NCI-H526 treated with DMSO at 0.1 percent for 48 hours (cell line): Measurements from ENCODE around the gene PNRC1.
"Not testable (repeated sequence)": the region's sequence is repeated elsewhere in the genome, so short reads cannot be mapped to it uniquely, and the experiment has no call there.

Experiments
- DNase-seq: peaks from one replicate; lab custom pipeline; 2025; lab: John Stamatoyannopoulos, UW

PNRC1 gene

DNA sequence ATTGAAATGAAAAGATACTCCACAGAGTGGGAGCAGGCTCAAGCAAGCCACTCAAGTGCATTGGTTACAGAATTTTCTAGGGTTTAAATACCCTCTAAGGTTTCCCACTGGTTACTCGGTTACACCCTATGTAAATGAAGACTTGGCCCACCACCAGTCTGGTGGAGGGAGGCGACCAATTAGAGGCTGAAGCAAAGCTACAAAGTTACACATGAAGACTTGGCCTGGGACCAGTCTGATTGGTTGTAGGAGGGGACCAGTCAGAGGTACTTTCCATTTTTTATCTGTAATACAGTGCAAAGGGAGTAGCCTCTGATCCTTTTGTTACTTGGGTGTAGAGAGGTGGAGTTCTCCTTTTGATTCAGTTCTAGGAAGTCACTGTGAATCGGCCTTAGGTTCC, 29.7 kb downstream of the PNRC1 start:
- no peak for DNase-seq

DNA sequence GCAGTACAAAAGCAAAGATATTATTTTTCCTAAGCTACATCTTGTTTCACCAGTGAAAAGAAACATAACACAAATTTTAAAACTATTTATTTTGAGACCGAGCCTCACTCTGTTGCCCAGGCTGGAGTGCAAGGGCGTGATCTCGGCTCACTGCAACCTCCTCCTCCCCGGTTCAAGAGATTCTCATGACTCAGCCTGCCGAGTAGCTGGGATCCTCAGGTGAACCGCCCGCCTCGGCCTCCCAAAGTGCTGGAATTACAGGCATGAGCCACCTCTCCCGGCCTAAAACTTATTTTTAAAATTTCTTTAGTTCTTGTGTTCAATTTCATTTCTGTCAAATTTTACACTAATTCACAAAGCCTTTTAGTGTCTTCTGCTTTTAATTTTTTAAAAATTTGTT, 31.4 kb downstream of the PNRC1 start:
- DNase-seq, result no peak

DNA sequence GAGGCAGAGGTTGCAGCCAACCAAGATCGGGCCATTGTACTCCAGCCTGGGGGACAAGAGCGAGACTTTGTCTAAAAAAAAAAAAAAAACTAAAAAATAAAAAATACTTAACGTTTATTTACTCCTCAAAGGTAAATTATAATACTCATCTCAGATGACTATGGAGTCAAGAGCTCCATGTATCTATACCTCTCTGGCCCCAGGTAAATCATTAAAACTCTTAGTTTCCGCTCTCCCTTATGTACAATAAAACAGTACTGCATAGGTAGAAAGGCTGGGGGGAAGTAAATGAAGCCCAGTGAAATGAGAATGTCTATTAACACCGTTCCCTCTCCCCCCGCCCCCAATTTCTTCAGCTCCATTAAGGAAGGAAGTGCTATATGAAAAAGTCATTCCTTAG, 36.2 kb downstream of the PNRC1 start:
- DNase-seq, result no peak

DNA sequence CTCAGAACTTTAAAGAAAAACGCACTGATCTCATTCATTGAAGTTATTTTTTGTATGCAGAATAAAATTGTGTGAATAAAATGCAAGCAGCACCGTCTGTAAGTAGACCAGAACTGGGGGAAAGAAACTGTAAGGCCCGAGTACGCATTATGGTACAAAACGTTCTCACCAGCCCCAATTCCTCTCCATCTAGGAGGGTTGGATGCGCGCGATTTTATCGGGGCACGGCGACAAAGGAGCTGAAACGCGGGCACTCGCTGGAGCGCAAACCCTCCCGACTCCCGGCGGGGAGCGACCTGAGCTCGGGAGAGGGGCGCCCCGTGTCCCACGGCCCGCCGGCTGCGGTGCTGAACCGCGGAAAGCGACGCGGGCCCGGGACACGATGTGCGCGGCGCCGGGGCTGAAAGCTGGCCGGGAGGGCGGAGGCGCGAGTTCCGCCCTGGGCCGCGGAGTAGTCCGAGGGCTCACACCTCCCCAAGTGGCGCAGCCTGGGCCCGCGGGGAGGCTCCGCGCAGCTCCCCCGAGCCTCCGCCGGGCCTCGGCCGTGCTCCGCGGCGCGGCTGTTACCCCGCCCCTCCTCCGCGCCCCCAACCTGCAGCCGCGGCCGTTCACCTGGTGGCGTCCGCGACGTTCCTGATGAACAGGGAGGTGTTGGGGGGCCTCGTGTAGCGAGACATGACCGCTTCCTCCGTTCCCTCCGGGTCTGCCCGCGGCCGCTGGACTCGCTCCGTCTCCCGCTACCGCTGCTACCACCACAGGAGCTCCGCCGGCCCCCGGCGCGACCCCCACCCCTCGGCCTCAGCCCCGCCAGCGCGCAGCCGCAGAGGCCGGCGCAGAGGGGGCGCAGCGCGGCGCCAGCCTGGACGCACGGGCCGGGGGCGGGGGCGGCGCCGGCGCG, 36.9 kb downstream of the PNRC1 start, which contains the start of gene SRSF12:
SRSF12 (minus strand) TSS at position 861 of the 898 bp plus-strand sequence; CDS start at position 677, 184 bp downstream.
- DNase-seq, result peak; percentile 44

DNA sequence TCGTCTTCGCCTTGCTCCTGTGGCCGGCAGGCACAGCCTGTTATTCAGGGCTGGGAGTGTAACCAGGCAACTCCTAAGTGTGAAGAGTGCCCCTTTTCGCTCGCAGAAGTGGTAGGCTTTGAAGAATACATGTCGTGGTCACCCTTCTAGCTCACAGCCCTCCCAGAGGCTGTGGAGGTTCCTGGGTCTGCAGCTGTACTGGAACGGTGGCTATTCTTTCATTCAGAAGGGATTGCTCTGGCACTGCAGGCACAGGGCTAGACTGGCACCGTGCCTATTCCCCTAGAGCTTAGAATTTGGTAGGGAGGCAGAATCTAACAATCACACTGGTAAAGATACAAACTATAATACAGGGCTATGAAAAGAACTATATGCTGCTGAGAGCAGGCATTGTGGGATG, 38.4 kb downstream of the PNRC1 start:
- DNase-seq, result no peak

DNA sequence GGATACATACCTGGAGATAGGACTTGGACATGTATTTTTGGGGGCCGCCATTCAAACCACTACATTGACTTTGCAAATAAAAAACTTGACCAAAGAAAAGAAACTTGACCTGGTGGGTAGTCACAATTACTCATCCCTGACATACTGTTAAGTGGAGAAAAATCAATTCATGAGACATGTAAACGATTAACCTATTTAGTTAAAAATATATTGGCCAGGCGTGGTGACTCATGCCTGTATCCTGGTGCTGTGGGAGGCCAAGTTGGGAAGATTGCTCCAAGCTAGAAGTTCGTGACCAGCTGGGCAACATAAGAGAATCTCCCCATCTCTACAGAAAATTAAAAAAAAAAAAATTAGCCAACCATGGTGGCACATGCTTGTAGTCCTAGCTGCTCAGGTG, 39.8 kb downstream of the PNRC1 start:
- no peak for DNase-seq

DNA sequence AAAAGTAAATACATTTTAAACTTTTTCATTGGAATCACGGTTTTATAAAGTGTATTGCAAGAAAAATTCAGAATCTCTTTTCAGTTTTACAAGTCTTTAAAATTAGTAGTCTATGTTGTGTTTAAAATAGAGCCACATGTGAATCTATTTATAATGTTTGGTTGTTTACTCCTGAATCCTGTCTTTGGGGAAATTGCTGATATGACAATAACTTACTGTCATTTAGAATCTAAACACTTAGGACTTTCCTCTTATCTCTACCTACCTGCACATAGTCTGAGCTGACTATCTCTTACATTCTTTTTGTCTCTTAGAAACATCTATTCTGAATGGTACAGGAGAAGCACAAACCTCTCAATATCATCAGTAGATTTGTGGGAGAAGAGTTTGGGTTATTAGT, 41.4 kb downstream of the PNRC1 start:
- no peak for DNase-seq

DNA sequence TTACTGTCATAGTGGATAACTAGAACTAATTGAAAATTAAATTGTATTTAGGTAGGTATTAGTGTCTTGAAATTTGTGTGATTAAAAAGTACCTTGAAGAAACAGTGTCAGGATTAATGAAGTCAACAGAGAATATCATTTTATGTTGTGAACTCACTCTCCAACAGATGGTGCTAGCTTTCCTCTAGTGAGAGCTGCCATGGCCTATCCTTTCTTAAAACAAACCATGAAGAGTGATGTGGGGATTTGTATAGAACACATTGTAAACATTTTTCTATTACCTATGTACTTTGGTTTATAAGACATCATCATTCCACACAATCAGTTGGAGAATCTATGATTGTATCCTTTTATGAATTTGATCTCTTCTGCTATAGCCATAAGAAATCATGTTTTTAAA, 42.1 kb downstream of the PNRC1 start:
- DNase-seq, result peak; percentile 48

DNA sequence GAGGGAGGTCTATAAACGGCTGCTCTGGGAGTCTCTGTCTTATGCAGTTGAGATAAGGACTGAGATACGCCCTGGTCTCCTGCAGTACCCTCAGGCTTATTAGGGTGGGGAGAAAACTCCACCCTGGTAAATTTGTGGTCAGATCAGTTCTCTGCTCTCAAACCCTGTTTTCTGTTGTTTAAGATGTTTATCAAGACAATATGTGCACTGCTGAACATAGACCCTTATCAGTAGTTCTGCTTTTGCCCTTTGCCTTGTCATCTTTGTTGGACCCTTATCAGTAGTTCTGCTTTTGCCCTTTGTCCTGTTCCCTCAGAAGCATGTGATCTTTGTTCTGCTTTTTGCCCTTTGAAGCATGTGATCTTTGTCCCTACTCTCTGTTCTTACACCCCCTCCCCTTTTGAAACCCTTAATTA, 47.7 kb downstream of the PNRC1 start:
- not testable (repeated sequence) for DNase-seq

DNA sequence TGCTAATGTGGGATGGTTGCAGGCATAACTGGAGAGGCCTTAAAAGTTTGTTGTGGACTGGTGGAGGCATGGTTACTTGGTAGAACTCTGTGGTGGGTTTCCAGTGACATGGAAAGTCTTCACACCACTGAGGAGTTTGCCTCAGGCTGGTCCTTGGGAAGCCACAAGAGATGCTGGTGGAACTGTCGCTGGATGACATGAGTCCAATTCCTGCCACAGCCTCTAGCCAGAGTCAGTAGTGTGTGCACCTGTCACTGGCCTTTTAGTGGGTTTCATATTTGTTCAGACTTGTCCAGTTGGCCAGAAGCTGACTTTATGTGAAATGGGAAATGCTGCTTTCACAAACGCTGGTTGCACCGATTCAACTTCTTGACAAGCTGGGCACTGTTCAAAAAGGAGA, 51.0 kb downstream of the PNRC1 start:
- DNase-seq, result no peak

DNA sequence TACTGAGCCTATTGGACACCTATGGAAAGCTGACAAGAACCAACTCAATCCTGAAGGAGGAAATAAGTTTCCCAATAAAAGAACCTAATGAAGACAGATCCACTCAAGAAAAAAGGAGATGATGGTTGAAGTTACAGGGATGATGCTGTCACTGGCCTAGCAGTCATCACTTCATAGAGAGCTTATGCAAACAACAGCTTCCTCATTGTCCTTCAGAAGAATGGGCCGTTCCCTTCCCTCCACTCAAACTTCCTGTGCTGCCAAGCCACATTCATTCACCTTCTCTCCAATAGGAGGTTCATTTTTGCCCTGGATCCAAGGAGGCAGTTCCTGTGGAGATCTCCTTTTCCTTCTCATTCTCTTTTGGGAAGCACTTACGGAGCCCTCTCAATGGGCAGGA, 51.5 kb downstream of the PNRC1 start:
- no peak for DNase-seq

DNA sequence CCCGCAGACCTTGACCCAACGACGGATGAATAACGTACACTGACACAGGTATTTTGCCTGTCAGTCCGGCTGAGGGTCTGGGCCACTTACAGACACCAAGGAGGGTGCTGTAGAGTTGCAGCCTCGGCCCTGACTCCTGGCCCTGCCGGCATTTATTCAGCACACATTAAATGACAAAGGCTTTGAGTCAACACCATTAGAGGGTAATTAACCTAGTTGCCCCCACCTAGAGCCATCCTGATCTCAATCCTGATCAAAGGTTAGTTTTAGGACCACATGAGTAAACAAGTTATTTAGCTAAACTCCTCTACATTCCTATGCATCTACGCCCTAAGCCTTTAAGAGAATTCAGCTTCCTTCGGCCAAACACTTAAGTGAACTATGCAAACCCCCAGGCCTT, 53.4 kb downstream of the PNRC1 start:
- DNase-seq, result no peak

DNA sequence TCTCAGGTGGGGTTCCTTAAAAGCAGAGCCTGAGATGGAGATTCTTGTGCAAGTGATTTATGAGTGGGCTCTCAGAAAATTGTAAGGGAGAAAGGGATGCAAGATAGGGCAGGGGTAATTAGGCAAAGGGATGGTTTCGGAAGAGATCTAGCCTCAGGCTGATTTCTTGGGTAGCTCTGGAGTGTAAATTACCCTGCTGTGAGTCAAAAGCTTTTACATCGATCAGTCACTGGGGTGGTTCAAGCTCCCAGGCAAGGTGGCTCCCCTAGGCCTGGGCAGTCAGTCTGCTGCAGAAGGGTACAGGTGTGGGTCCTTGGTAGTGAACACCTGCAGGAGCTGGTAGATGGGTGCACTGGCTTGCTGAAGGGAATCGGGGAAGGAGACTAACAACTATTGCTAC, 54.2 kb downstream of the PNRC1 start:
- no peak for DNase-seq
